Muscle layer of duodenum (tissue), 2 donors: ENCODE data around the gene RUBCN.
A peak's percentile ranks its signal among the peaks of the same experiment; 100 is the strongest.
"Not testable (repeated sequence)": the region's sequence is repeated elsewhere in the genome, so short reads cannot be mapped to it uniquely, and the experiment has no call there.

ENCODE experiments used
- H3K27ac ChIP-seq: one replicate; pipeline ENCODE4 v1.7.0; 2013; ENCODE audit warnings: mild to moderate bottlenecking, low read length
- H3K27me3 ChIP-seq: one replicate; pipeline ENCODE4 v1.7.0; 2013; ENCODE audit warnings: low read depth, mild to moderate bottlenecking, control low read depth, low read length
- H3K36me3 ChIP-seq, 2 donors: one replicate each; pipeline ENCODE4 v1.7.0; 2013; ENCODE audit warnings: low read length in 2 of 2, control low read depth in 1 of 2, mild to moderate bottlenecking in 1 of 2; ENCODE audit not compliant: insufficient read depth in 2 of 2, control insufficient read depth in 1 of 2
- H3K4me1 ChIP-seq, 2 donors: one replicate each; pipeline ENCODE4 v1.7.0; 2013; ENCODE audit warnings: low read length in 2 of 2, mild to moderate bottlenecking in 2 of 2, control low read depth in 1 of 2, moderate library complexity in 1 of 2; ENCODE audit not compliant: insufficient read depth in 2 of 2, control insufficient read depth in 1 of 2
- H3K4me3 ChIP-seq, 2 donors: one replicate each; pipeline ENCODE4 v1.7.0; 2013; ENCODE audit warnings: low read length in 2 of 2, low read depth in 1 of 2, mild to moderate bottlenecking in 1 of 2
- H3K9me3 ChIP-seq, 2 donors: one replicate each; pipeline ENCODE4 v1.7.0; 2013; ENCODE audit warnings: low read length in 2 of 2, control low read depth in 1 of 2, mild to moderate bottlenecking in 1 of 2; ENCODE audit not compliant: control insufficient read depth in 1 of 2
- donor health status: healthy.

Gene RUBCN

GRCh38 chr3:197733042-197733441 lies 3.7 kb downstream of the RUBCN start:
- H3K4me1 ChIP-seq = peaks cover 5 to 20% of the 10 kb centered on the region in 2 donors
- peaks cover 0 to 3% of the 10 kb centered on the region in 2 donors for H3K36me3 ChIP-seq
- no peak overlapping the region for H3K27ac ChIP-seq
- no peak overlapping the region for H3K4me3 ChIP-seq
- no peaks in the 10 kb centered on the region for H3K9me3 ChIP-seq
- no peaks in the 10 kb centered on the region for H3K27me3 ChIP-seq

DNA sequence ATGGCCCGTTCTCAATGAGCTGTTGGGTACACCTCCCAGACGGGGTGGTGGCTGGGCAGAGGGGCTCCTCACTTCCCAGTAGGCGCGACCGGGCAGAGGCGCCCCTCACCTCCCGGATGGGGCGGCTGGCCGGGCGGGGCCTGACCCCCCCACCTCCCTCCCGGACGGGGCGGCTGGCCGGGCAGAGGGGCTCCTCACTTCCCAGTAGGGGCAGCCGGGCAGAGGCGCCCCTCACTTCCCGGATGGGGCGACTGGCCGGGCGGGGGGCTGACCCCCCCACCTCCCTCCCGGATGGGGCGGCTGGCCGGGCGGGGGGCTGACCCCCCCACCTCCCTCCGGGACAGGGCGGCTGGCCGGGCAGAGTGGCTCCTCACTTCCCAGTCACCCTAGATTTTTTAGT lies 5.2 kb downstream of the RUBCN start:
- H3K4me1 ChIP-seq = peaks cover 0 to 12% of the 10 kb centered on the region in 2 donors
- not testable (repeated sequence) for H3K4me3 ChIP-seq, H3K27ac ChIP-seq, H3K9me3 ChIP-seq, H3K27me3 ChIP-seq, H3K36me3 ChIP-seq

DNA sequence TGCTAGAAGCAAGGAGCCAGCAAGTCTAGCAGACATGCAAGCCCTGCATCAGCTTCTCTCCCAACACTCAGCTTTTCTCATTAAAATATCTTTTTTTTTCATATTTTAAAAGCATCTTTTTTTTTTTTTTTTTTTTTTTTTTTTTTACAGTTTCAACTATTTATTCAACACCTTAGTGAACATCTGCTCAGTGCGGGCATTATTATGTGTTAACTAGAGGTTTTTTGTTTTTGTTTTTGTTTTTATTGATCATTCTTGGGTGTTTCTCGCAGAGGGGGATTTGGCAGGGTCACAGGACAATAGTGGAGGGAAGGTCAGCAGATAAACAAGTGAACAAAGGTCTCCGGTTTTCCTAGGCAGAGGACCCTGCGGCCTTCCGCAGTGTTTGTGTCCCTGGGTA lies 5.9 kb downstream of the RUBCN start:
- H3K9me3 ChIP-seq, H3K36me3 ChIP-seq, H3K4me1 ChIP-seq, H3K27me3 ChIP-seq, H3K4me3 ChIP-seq, H3K27ac ChIP-seq: not testable (repeated sequence)

DNA sequence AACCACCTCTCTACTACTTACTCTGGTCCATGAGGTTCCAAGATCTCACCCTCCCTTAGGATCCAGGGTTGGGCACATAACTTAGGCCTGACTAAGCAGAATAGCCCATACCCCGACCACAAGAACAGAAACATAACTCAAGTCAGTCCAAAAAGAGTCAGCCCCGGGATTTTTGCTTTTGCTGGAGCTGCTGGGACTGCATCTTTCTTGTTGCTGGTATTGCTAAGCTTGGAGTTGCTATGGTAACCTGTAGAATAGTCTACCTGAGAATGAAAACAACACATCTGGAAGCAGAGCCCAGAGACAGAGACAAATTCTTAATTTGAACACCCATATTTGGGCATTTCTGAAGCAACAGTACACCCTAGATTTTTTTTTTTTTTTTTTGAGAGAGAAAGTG lies 6.5 kb downstream of the RUBCN start:
- no peaks in the 10 kb centered on the region for H3K27me3 ChIP-seq
- peaks cover 0 to 3% of the 10 kb centered on the region in 2 donors for H3K4me1 ChIP-seq
- peaks cover 0 to 3% of the 10 kb centered on the region in 2 donors for H3K36me3 ChIP-seq
- no peak overlapping the region for H3K4me3 ChIP-seq
- no peak overlapping the region for H3K27ac ChIP-seq
- no peaks in the 10 kb centered on the region for H3K9me3 ChIP-seq

- no peak overlapping the region for H3K27ac ChIP-seq
Observed at GRCh38 chr3:197728487-197728886, 8.2 kb downstream of the RUBCN start.

GRCh38 chr3:197727878-197728277 lies 8.8 kb downstream of the RUBCN start:
- H3K36me3 ChIP-seq, H3K4me3 ChIP-seq, H3K4me1 ChIP-seq, H3K27ac ChIP-seq, H3K9me3 ChIP-seq, H3K27me3 ChIP-seq: not testable (repeated sequence)

More at GRCh38 chr3:197728487-197728886, 8.2 kb downstream of the RUBCN start:
- Histone ChIP-seq H3K4me1 (peaks cover 0 to 2% of the 10 kb centered on the region in 2 donors), H3K9me3 (no peaks in the 10 kb centered on the region), H3K27me3 (no peaks in the 10 kb centered on the region), H3K4me3 (no peak overlapping the region), H3K36me3 (peaks cover 0 to 3% of the 10 kb centered on the region in 2 donors)

- H3K9me3 ChIP-seq = peaks cover 0 to 5% of the 10 kb centered on the region in 2 donors
- H3K36me3 ChIP-seq = peaks cover 0 to 3% of the 10 kb centered on the region in 2 donors
- H3K27me3 ChIP-seq = no peaks in the 10 kb centered on the region
- H3K27ac ChIP-seq = no peak overlapping the region
- H3K4me1 ChIP-seq = no peaks in the 10 kb centered on the region
- no peak overlapping the region for H3K4me3 ChIP-seq
Observed at GRCh38 chr3:197722734-197723133, 14.0 kb downstream of the RUBCN start.

DNA sequence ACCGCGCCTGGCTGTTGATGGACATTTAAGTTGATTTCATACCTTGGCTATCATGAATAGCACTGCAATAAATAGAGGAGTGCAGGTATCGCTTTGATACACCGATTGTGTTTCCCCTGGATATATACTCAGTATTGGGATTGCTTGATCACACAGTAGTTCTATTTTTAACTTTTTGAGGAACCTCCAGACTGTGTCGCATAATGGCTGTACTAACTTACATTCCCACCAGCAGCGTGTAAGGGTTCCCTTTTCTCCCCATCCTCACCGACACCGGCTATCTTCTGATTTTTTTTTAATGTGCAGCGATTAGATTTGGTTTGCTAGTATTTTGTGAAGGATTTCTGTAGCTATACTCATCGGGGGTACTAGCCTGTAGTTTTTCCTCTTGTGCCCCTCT lies 16.0 kb downstream of the RUBCN start:
- no peaks in the 10 kb centered on the region for H3K27me3 ChIP-seq
- no peaks in the 10 kb centered on the region for H3K4me1 ChIP-seq
- peaks cover 0 to 5% of the 10 kb centered on the region in 2 donors for H3K9me3 ChIP-seq
- peaks cover 0 to 15% of the 10 kb centered on the region in 2 donors for H3K36me3 ChIP-seq
- no peak overlapping the region for H3K27ac ChIP-seq
- no peak overlapping the region for H3K4me3 ChIP-seq

GRCh38 chr3:197718891-197719290 lies 17.8 kb downstream of the RUBCN start:
- Histone ChIP-seq H3K27me3 (no peaks in the 10 kb centered on the region), H3K27ac (no peak overlapping the region), H3K4me1 (no peaks in the 10 kb centered on the region), H3K9me3 (peaks cover 0 to 5% of the 10 kb centered on the region in 2 donors), H3K36me3 (peaks cover 0 to 16% of the 10 kb centered on the region in 2 donors), H3K4me3 (no peak overlapping the region)

DNA sequence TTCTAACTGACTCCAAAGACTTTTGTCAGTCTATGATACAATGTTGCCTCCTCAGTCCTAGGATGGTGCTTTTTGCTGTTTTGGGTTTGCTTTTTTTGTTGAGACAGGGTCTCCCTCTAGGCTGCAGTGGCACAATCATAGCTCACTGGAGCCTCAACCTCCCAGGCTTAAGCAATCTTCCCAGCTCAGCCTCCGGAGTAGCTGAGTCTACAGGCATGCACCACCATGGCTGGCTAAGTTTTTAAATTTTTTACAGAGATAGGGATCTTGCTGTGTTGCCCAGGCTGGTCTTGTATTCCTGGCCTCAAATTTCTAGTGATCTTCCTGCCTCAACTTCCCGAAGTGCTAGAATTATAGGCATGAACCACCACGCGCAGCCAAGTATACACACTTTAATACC lies 22.5 kb downstream of the RUBCN start:
- Histone ChIP-seq H3K4me3 (no peak overlapping the region), H3K27me3 (no peaks in the 10 kb centered on the region), H3K27ac (no peak overlapping the region), H3K4me1 (peaks cover 5 to 16% of the 10 kb centered on the region in 2 donors), H3K9me3 (no peaks in the 10 kb centered on the region), H3K36me3 (peaks cover 0 to 16% of the 10 kb centered on the region in 2 donors)

- Histone ChIP-seq H3K9me3 (no peaks in the 10 kb centered on the region), H3K4me1 (peaks cover 5 to 16% of the 10 kb centered on the region in 2 donors), H3K27ac (peak overlapping the region; percentile 86), H3K27me3 (no peaks in the 10 kb centered on the region), H3K36me3 (peaks cover 0 to 16% of the 10 kb centered on the region in 2 donors), H3K4me3 (peak overlapping the region in 1 of 2 donors; percentile 47)
Observed at GRCh38 chr3:197713477-197713822, 23.3 kb downstream of the RUBCN start.

DNA sequence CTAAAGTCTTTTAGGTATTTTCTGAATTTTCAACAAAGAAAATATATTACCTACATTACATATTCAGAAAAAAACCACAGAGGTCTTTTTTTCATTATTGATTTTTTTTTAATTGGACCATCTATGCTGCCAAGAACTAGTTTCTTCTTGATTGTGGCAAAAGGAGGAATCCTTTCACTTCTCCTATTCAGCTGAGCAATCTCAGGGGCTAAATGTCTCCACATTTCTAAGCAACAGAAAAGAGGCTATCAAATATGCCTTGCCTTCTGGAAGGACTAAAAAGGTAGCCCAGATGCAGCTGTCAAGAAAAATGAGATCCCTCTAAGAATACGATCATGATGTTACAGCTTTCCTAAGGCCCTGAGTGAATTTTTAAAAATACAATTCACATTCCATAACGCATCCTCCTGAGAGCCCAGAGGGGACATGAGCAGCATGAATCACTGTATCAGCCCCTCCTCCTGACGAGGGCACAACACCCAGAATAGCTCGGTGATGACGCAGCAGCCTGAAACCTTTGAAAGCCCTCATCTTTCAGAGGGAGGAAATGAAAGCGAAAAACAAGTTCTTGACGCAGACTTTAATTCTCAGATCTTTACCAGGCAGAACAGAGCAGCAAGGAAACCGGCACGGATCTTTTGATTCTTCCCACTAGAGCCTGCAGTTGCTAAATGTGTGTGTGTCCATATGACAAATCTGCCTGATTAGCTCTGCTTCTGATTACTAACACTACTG lies 24.6 kb downstream of the RUBCN start:
- peak overlapping the region; percentile 47 to 48 for H3K4me3 ChIP-seq
- no peaks in the 10 kb centered on the region for H3K27me3 ChIP-seq
- H3K9me3 ChIP-seq = no peaks in the 10 kb centered on the region
- peaks cover 5 to 16% of the 10 kb centered on the region in 2 donors for H3K4me1 ChIP-seq
- peak overlapping the region; percentile 86 for H3K27ac ChIP-seq
- peaks cover 0 to 16% of the 10 kb centered on the region in 2 donors for H3K36me3 ChIP-seq
